Endodermal cell (in vitro differentiated cells): ENCODE measurements around the gene UCKL1. TPM values are rescaled to one million over a fixed set of nuclear protein-coding genes. Genes with fewer than 3 reads are reported as not detected.

Experiments
- DNase-seq: peaks from one replicate; pipeline ENCODE4 v3.0.0-alpha.2; 2017
- H3K27ac ChIP-seq: 2 replicates; pipeline ENCODE4 v1.5.1; 2013; ENCODE audit warnings: mild to moderate bottlenecking, low read depth, low read length, moderate library complexity
- H3K27me3 ChIP-seq: 2 replicates; pipeline ENCODE4 v1.6.1; 2013; ENCODE audit warnings: mild to moderate bottlenecking, low read length, moderate library complexity; ENCODE audit not compliant: insufficient read depth, control insufficient read depth, poor library complexity, severe bottlenecking
- H3K36me3 ChIP-seq: 2 replicates; pipeline ENCODE4 v1.7.0; 2013; ENCODE audit warnings: mild to moderate bottlenecking, low read length, moderate library complexity; ENCODE audit not compliant: control insufficient read depth, insufficient read depth
- H3K4me1 ChIP-seq: one replicate; pipeline ENCODE4 v1.7.0; 2013; ENCODE audit warnings: low read length; ENCODE audit not compliant: control insufficient read depth, insufficient read depth
- H3K4me3 ChIP-seq: 2 replicates; pipeline ENCODE4 v1.5.1; 2013; ENCODE audit warnings: mild to moderate bottlenecking, low read length, moderate library complexity
- H3K9ac ChIP-seq: 2 replicates; pipeline ENCODE4 v1.6.1; 2013; ENCODE audit warnings: mild to moderate bottlenecking, low read length, moderate library complexity; ENCODE audit not compliant: poor library complexity, severe bottlenecking; ENCODE audit errors: extremely low read depth
- H3K9me3 ChIP-seq: 2 replicates; pipeline ENCODE4 v1.6.1; 2013; ENCODE audit warnings: mild to moderate bottlenecking, low read length, moderate library complexity; ENCODE audit not compliant: control insufficient read depth
- H3K27ac Mint-ChIP-seq: 2 replicates; pipeline ENCODE4 v1.8.0; 2020; ENCODE audit warnings: mixed read lengths
- H3K27me3 Mint-ChIP-seq: 2 replicates; pipeline ENCODE4 v1.8.0; 2021; ENCODE audit warnings: mild to moderate bottlenecking, mixed read lengths; ENCODE audit not compliant: insufficient read depth
- H3K36me3 Mint-ChIP-seq: 2 replicates; pipeline ENCODE4 v1.8.0; 2020; ENCODE audit warnings: low read depth, mixed read lengths
- H3K4me1 Mint-ChIP-seq: 2 replicates; pipeline ENCODE4 v1.8.0; 2020; ENCODE audit warnings: mixed read lengths
- H3K4me3 Mint-ChIP-seq: 2 replicates; pipeline ENCODE4 v1.8.0; 2020; ENCODE audit warnings: mild to moderate bottlenecking, moderate library complexity, mixed read lengths
- H3K9me3 Mint-ChIP-seq: 2 replicates; pipeline ENCODE4 v1.8.0; 2020; ENCODE audit warnings: mild to moderate bottlenecking, mixed read lengths
- CTCF ChIP-seq: fragments of 200-600 bp; sonication (generic); conservative IDR thresholded peaks from 2 replicates; pipeline ENCODE4 v1.5.0; 2021; ENCODE audit warnings: antibody characterized with exemption, mild to moderate bottlenecking
- WGBS, 2 experiments: methylation state at CpG; one replicate each; pipeline versions ENCODE4 v1.1.5 to v1.1.7; 2013; ENCODE audit warnings: missing lambda C conversion rate in 2 of 2, mixed read lengths in 1 of 2; ENCODE audit not compliant: insufficient coverage in 1 of 2, insufficient read length in 1 of 2; 5-methylcytosine and 5-hydroxymethylcytosine counted together
- microRNA-seq: library from miRNA; unstranded; fragments of <30 nt; microRNA quantifications from one replicate; pipeline ENCODE4 v1.2.0, GENCODE V29; 2020; ENCODE audit warnings: borderline microRNAs expressed
- total RNA-seq, 2 donors: library from RNA; stranded (reverse); fragmentation: NEBNext Ultra II Directional in 1 of 2; extraction: Animal tissue kit (Norgen Biotek cat#: 25700) in 1 of 2; gene quantifications; 2 replicates in 1 of 2; 3 replicates in 1 of 2; pipeline ENCODE4 v1.2.1, GENCODE V29; 2021

UCKL1 gene
- total RNA-seq, 2 donors from 2014 or later: 36.5 to 47.8 TPM

- H3K4me3 ChIP-seq: no peak overlapping the region
- no peaks in the 10 kb centered on the region for H3K27me3 ChIP-seq
- H3K27me3 Mint-ChIP-seq: no peaks in the 10 kb centered on the region
- H3K27ac Mint-ChIP-seq: no peak overlapping the region
- no peaks in the 10 kb centered on the region for H3K9me3 Mint-ChIP-seq
- no peaks in the 10 kb centered on the region for H3K9me3 ChIP-seq
- DNase-seq: no peak
- peaks cover 26% of the 10 kb centered on the region for H3K36me3 Mint-ChIP-seq
- no peaks in the 10 kb centered on the region for H3K4me1 ChIP-seq
- H3K4me1 Mint-ChIP-seq: peaks cover 5% of the 10 kb centered on the region
- no peak overlapping the region for H3K27ac ChIP-seq
- H3K9ac ChIP-seq: no peak overlapping the region
- TF ChIP-seq CTCF: no peak
- H3K36me3 ChIP-seq: peaks cover 44% of the 10 kb centered on the region
- 92 to 93% methylated on average over 6 to 7 of the region's 7 CpGs for WGBS, 2 experiments
- no peak overlapping the region for H3K4me3 Mint-ChIP-seq
Measured at GRCh38 chr20:63890201-63890576, 66.0 kb downstream of the UCKL1 start.

Small RNAs within 50 kb of the gene (microRNA-seq; reads per million reads assigned to microRNA genes)
- gene MIR1914: not detected
- gene MIR647: not detected
- gene MIR941-1: not detected
- not detected for gene MIR941-2
- not detected for gene MIR941-3
- not detected for gene MIR941-4
- not detected for gene MIR941-5

Other genes with a start within 250 kb of the UCKL1 start
- gene ARFRP1, start 248.4 kb downstream of the UCKL1 start, total RNA-seq: 10 to 100 TPM; 41.6 to 46.2 TPM
- 10 to 100 TPM; 28.8 to 29.5 TPM for gene ZGPAT, start 248.4 kb downstream of the UCKL1 start, total RNA-seq
- 10 to 100 TPM in 1 of 2 donors, 1 to 10 TPM in 1; 7.6 to 10.1 TPM for gene LIME1, start 219.8 kb downstream of the UCKL1 start, total RNA-seq
- gene SLC2A4RG, start 216.6 kb downstream of the UCKL1 start, total RNA-seq: 100 to 1,000 TPM in 1 of 2 donors, 10 to 100 TPM in 1; 69.3 to 108 TPM
- 10 to 100 TPM; 24.9 to 25.9 TPM for gene ZBTB46, start 125.2 kb downstream of the UCKL1 start, total RNA-seq
- gene ABHD16B, start 94.9 kb downstream of the UCKL1 start, total RNA-seq: not detected
- gene TPD52L2, start 91.1 kb downstream of the UCKL1 start, total RNA-seq: 10 to 100 TPM; 68.3 to 85.2 TPM
- 10 to 100 TPM; 25.8 to 26.8 TPM for gene DNAJC5, start 61.3 kb downstream of the UCKL1 start, total RNA-seq
- gene ZNF512B, start 13.5 kb upstream of the UCKL1 start, total RNA-seq: 10 to 100 TPM; 23.7 to 26.8 TPM
- 1 to 10 TPM; 5.6 to 6.0 TPM for gene SAMD10, start 23.2 kb upstream of the UCKL1 start, total RNA-seq
- 10 to 100 TPM; 73.3 to 73.9 TPM for gene PRPF6, start 24.7 kb upstream of the UCKL1 start, total RNA-seq
- gene C20orf204, start 79.8 kb upstream of the UCKL1 start, total RNA-seq: 1 to 10 TPM; 4.0 to 4.1 TPM
- 1 to 10 TPM; 2.3 to 2.8 TPM for gene SOX18, start 93.2 kb upstream of the UCKL1 start, total RNA-seq
- 100 to 1,000 TPM in 1 of 2 donors, 10 to 100 TPM in 1; 64.3 to 110 TPM for gene TCEA2, start 106.8 kb upstream of the UCKL1 start, total RNA-seq
- 10 to 100 TPM; 14.6 to 15.8 TPM for gene RGS19, start 123.1 kb upstream of the UCKL1 start, total RNA-seq
- 1 to 10 TPM; 4.1 to 5.5 TPM for gene OPRL1, start 123.7 kb upstream of the UCKL1 start, total RNA-seq
- gene LKAAEAR1, start 128.0 kb upstream of the UCKL1 start, total RNA-seq: not detected
- gene NPBWR2, start 151.1 kb upstream of the UCKL1 start, total RNA-seq: not detected
- 1 to 10 TPM; 2.4 to 4.5 TPM for gene MYT1, start 208.0 kb upstream of the UCKL1 start, total RNA-seq